MCF 10A (cell line): ENCODE results near the gene CSTB. TPM values are rescaled to one million over a fixed set of nuclear protein-coding genes. Genes with fewer than 3 reads are reported as not detected.

Source experiments
- BruUV-seq: library from RNA; stranded (reverse); fragments of 400-500 nt; replicated peaks from 2 replicates; lab custom pipeline; 2021; lab: Mats Ljungman, UMichigan
- CTCF ChIA-PET: fragments of 300-600 bp; sonication (Branson Sonifier 250); formaldehyde crosslinking; extraction: SDS; loops from one replicate; lab custom pipeline; 2021; ENCODE audit warnings: antibody characterized with exemption, inconsistent platforms; lab: Yijun Ruan, JAX
- POLR2A ChIA-PET: fragments of 300-600, 350-650 bp; sonication (Branson Sonifier 250); formaldehyde crosslinking; extraction: SDS; loops from one replicate; lab custom pipeline; 2020; ENCODE audit warnings: antibody characterized with exemption, inconsistent platforms; lab: Yijun Ruan, JAX
- DNase-seq: peaks from one replicate; pipeline ENCODE4 v3.0.0-alpha.2; 2018; ENCODE audit not compliant: unreplicated experiment
- H3K27ac Mint-ChIP-seq: one replicate; pipeline ENCODE4 v1.8.0; 2022; ENCODE audit warnings: mild to moderate bottlenecking, low read depth, mixed read lengths; ENCODE audit not compliant: unreplicated experiment
- H3K27me3 Mint-ChIP-seq: one replicate; pipeline ENCODE4 v1.8.0; 2022; ENCODE audit warnings: mixed read lengths; ENCODE audit not compliant: insufficient read depth, unreplicated experiment
- H3K36me3 Mint-ChIP-seq: one replicate; pipeline ENCODE4 v1.8.0; 2022; ENCODE audit warnings: mild to moderate bottlenecking, moderate library complexity, mixed read lengths; ENCODE audit not compliant: insufficient read depth, unreplicated experiment
- H3K4me1 Mint-ChIP-seq: one replicate; pipeline ENCODE4 v1.8.0; 2022; ENCODE audit warnings: mixed read lengths; ENCODE audit not compliant: insufficient read depth, unreplicated experiment
- H3K4me3 Mint-ChIP-seq: one replicate; pipeline ENCODE4 v1.8.0; 2022; ENCODE audit warnings: mild to moderate bottlenecking, moderate library complexity, mixed read lengths; ENCODE audit not compliant: unreplicated experiment
- H3K9me3 Mint-ChIP-seq: one replicate; pipeline ENCODE4 v1.8.0; 2022; ENCODE audit warnings: mixed read lengths; ENCODE audit not compliant: unreplicated experiment
- CTCF ChIP-seq: fragments of 200-600 bp; IDR thresholded peaks from one replicate; pipeline ENCODE4 v1.8.0; 2022; ENCODE audit warnings: antibody characterized with exemption, mild to moderate bottlenecking; ENCODE audit not compliant: unreplicated experiment
- intact Hi-C: fragments of 100-400 bp; cut with micrococcal nuclease; formaldehyde crosslinking; loops from 2 replicates; pipeline ENCODE4 v1.14.1; 2022
- total RNA-seq: library from RNA; stranded (reverse); gene quantifications from 2 replicates; pipeline ENCODE4 v1.2.3, GENCODE V29; 2022

The CSTB gene
- total RNA-seq, 1 experiment from 2014 or later: 60.5 TPM

GRCh38 chr21:43801006-43801783, 25.1 kb upstream of the CSTB start:
- intact Hi-C loops: no loop called here
- ChIA-PET CTCF (interaction anchor here (0.7 kb wide), 1 partner anchor 100 kb away, joined by 3 read pairs; no protein-coding TSS in a partner anchor), POLR2A (interaction anchor here (1.0 kb wide), 1 partner anchor 11 kb away, joined by 7 read pairs; no protein-coding TSS in a partner anchor)
- no TSS peak for BruUV-seq
- no peak for DNase-seq
- Mint-ChIP-seq H3K4me1 (peaks cover 4% of the 10 kb centered on the region), H3K36me3 (peaks cover 66% of the 10 kb centered on the region), H3K9me3 (no peaks in the 10 kb centered on the region), H3K27ac (no peak overlapping the region), H3K4me3 (no peak overlapping the region), H3K27me3 (no peaks in the 10 kb centered on the region)
- no peak for TF ChIP-seq CTCF

DNA sequence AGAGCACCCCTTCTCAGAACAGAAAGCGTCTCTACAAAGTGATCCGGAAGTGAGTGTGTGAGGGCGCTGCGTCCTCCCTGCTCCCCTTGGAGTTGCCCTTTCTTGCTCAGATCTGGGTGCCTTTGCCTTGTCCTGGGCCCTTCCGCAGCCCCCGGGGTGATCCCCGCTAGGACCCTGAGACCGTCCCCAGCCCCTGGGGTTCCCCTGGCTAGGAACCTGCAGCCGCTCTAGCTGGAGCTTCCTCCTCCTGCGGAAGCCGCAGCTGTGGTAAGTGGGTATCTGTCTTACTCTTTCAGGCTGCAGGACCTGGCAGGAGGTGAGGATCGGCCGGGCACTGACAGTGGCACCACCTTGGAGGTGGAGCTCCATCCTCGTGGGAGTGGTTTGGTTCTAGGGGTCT, 24.5 kb upstream of the CSTB start:
- DNase-seq: no peak
- CTCF ChIA-PET: no interaction called here
- intact Hi-C loops: no loop called here
- no peak for TF ChIP-seq CTCF
- POLR2A ChIA-PET: interaction anchor here (1.0 kb wide), 1 partner anchor 10 kb away, joined by 7 read pairs; no protein-coding TSS in a partner anchor
- Mint-ChIP-seq H3K36me3 (peaks cover 73% of the 10 kb centered on the region), H3K4me3 (no peak overlapping the region), H3K9me3 (no peaks in the 10 kb centered on the region), H3K27me3 (no peaks in the 10 kb centered on the region), H3K4me1 (peaks cover 4% of the 10 kb centered on the region), H3K27ac (no peak overlapping the region)
- BruUV-seq: no TSS peak

DNA sequence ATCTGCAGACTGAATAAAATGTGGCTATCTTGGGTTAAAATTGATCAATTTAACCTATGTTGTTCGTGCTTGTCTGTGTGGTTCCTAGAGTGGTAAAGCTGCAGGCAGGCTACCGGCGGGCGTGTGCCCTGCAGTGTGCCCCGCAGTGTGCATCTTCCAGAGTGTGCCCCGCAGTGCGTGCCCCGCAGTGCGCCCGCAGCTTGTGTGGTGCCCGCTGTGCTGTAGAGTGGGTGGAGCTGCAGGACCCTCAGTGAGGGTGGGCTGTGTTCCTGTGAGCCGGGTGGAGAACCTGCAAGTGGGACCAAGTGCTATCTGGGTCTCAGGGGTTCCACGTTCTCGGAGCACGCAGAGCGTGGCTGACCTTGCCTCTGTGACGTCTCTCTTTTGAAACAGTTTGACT, 24.0 kb upstream of the CSTB start:
- TF ChIP-seq CTCF: no peak
- CTCF ChIA-PET: no interaction called here
- intact Hi-C loops: no loop called here
- no peak overlapping the region for H3K4me3 Mint-ChIP-seq
- H3K36me3 Mint-ChIP-seq: peaks cover 77% of the 10 kb centered on the region
- no peaks in the 10 kb centered on the region for H3K9me3 Mint-ChIP-seq
- DNase-seq: no peak
- H3K4me1 Mint-ChIP-seq: peaks cover 4% of the 10 kb centered on the region
- no peaks in the 10 kb centered on the region for H3K27me3 Mint-ChIP-seq
- POLR2A ChIA-PET: interaction anchor here (1.0 kb wide), 1 partner anchor 10 kb away, joined by 7 read pairs; no protein-coding TSS in a partner anchor
- BruUV-seq: no TSS peak
- no peak overlapping the region for H3K27ac Mint-ChIP-seq

GRCh38 chr21:43799301-43799840, 23.3 kb upstream of the CSTB start:
- DNase-seq: no peak
- ChIA-PET CTCF (interaction anchor here (0.6 to 0.7 kb wide), 2 partner anchors 10 to 11 kb away, joined by 3 to 5 read pairs; partner anchors contain the start of gene RRP1), POLR2A (no interaction called here)
- no peaks in the 10 kb centered on the region for H3K27me3 Mint-ChIP-seq
- no peak overlapping the region for H3K4me3 Mint-ChIP-seq
- TF ChIP-seq CTCF: no peak
- H3K36me3 Mint-ChIP-seq: peaks cover 83% of the 10 kb centered on the region
- no TSS peak for BruUV-seq
- intact Hi-C loops: no loop called here
- no peaks in the 10 kb centered on the region for H3K9me3 Mint-ChIP-seq
- H3K27ac Mint-ChIP-seq: no peak overlapping the region
- peaks cover 4% of the 10 kb centered on the region for H3K4me1 Mint-ChIP-seq
